ENCODE results near the gene LUC7L2.
"Not testable (repeated sequence)": the region's sequence is repeated elsewhere in the genome, so short reads cannot be mapped to it uniquely, and the experiment has no call there.

Gene LUC7L2

GRCh38 chr7:139455789-139456188 is 96.1 kb downstream of the LUC7L2 start:
- Histone ChIP-seq H3K27ac (ENCODE audit: low read length) (no peak overlapping the region), H3K36me3 (ENCODE audit: insufficient read depth, low read depth, low read length) (no peaks in the 10 kb centered on the region), H3K9ac (ENCODE audit: low read depth, low read length) (no peak overlapping the region), H3K4me3 (ENCODE audit: low read length) (no peak overlapping the region), H3K4me1 (ENCODE audit: insufficient read depth, low read length) (peaks cover 7% of the 10 kb centered on the region; the same call in 1 of the 2 replicates), H3K9me3 (ENCODE audit: insufficient read depth, low read depth, low read length) (no peaks in the 10 kb centered on the region), H3K27me3 (ENCODE audit: insufficient read depth, low read length) (no peaks in the 10 kb centered on the region)

GRCh38 chr7:139456511-139456910 is 96.8 kb downstream of the LUC7L2 start:
- H3K9ac ChIP-seq (ENCODE audit: low read depth, low read length) = no peak overlapping the region
- H3K27ac ChIP-seq (ENCODE audit: low read length) = no peak overlapping the region
- no peaks in the 10 kb centered on the region for H3K9me3 ChIP-seq (ENCODE audit: insufficient read depth, low read depth, low read length)

GRCh38 chr7:139457153-139457946 is 97.7 kb downstream of the LUC7L2 start:
- Histone ChIP-seq H3K9ac (ENCODE audit: low read depth, low read length) (no peak overlapping the region), H3K4me1 (ENCODE audit: insufficient read depth, low read length) (peaks cover 7% of the 10 kb centered on the region; the same call in 1 of the 2 replicates), H3K27ac (ENCODE audit: low read length) (no peak overlapping the region), H3K9me3 (ENCODE audit: insufficient read depth, low read depth, low read length) (no peaks in the 10 kb centered on the region), H3K27me3 (ENCODE audit: insufficient read depth, low read length) (no peaks in the 10 kb centered on the region), H3K36me3 (ENCODE audit: insufficient read depth, low read depth, low read length) (no peaks in the 10 kb centered on the region), H3K4me3 (ENCODE audit: low read length) (no peak overlapping the region)

More at GRCh38 chr7:139456511-139456910, 96.8 kb downstream of the LUC7L2 start:
- H3K4me3 ChIP-seq (ENCODE audit: low read length) = no peak overlapping the region
- H3K4me1 ChIP-seq (ENCODE audit: insufficient read depth, low read length) = peaks cover 7% of the 10 kb centered on the region; the same call in 1 of the 2 replicates
- no peaks in the 10 kb centered on the region for H3K27me3 ChIP-seq (ENCODE audit: insufficient read depth, low read length)
- H3K36me3 ChIP-seq (ENCODE audit: insufficient read depth, low read depth, low read length) = no peaks in the 10 kb centered on the region

DNA sequence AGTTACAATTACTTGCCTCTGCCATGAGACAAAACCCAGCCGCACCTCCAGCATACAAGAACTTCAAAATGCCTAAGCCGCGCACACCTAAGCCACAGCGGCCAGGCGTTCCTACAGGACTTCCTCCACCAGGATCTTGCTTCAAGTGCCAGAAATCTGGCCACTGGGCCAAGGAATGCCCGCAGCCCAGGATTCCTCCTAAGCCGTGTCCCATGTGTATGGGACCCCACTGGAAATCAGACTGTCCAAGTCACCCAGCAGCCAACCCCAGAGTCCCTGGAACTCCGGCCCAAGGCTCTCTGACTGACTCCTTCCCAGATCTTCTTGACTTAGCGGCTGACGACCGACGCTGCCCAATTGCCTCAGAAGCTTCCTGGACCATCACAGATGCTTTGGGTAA is 103.7 kb downstream of the LUC7L2 start:
- not testable (repeated sequence) for H3K36me3 ChIP-seq (ENCODE audit: insufficient read depth, low read depth, low read length); H3K4me3 ChIP-seq (ENCODE audit: low read length); H3K9me3 ChIP-seq (ENCODE audit: insufficient read depth, low read depth, low read length); H3K9ac ChIP-seq (ENCODE audit: low read depth, low read length); H3K27me3 ChIP-seq (ENCODE audit: insufficient read depth, low read length); H3K4me1 ChIP-seq (ENCODE audit: insufficient read depth, low read length); H3K27ac ChIP-seq (ENCODE audit: low read length)

DNA sequence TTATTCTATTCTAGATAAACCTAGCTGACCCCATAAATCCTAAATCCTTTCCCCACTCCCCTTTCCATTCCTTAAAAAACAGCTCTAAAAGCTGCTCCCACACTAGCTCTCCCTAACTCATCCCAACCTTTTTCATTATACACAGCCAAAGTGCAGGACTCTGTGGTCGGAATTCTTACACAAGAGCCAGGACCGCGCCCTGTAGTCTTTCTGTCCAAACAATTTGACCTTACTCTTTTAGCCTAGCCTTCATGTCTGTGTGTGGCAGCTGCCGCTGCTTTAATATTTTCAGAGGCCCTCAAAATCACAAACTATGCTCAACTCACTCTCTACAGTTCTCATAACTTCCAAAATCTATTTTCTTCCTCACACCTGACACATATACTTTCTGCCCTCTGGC is 104.8 kb downstream of the LUC7L2 start:
- H3K9me3 ChIP-seq (ENCODE audit: insufficient read depth, low read depth, low read length); H3K36me3 ChIP-seq (ENCODE audit: insufficient read depth, low read depth, low read length); H3K27me3 ChIP-seq (ENCODE audit: insufficient read depth, low read length); H3K4me1 ChIP-seq (ENCODE audit: insufficient read depth, low read length); H3K27ac ChIP-seq (ENCODE audit: low read length); H3K4me3 ChIP-seq (ENCODE audit: low read length); H3K9ac ChIP-seq (ENCODE audit: low read depth, low read length): not testable (repeated sequence)

GRCh38 chr7:139465072-139465471 is 105.4 kb downstream of the LUC7L2 start:
- H3K36me3 ChIP-seq (ENCODE audit: insufficient read depth, low read depth, low read length); H3K9ac ChIP-seq (ENCODE audit: low read depth, low read length); H3K4me1 ChIP-seq (ENCODE audit: insufficient read depth, low read length); H3K27ac ChIP-seq (ENCODE audit: low read length); H3K27me3 ChIP-seq (ENCODE audit: insufficient read depth, low read length); H3K4me3 ChIP-seq (ENCODE audit: low read length); H3K9me3 ChIP-seq (ENCODE audit: insufficient read depth, low read depth, low read length): not testable (repeated sequence)

DNA sequence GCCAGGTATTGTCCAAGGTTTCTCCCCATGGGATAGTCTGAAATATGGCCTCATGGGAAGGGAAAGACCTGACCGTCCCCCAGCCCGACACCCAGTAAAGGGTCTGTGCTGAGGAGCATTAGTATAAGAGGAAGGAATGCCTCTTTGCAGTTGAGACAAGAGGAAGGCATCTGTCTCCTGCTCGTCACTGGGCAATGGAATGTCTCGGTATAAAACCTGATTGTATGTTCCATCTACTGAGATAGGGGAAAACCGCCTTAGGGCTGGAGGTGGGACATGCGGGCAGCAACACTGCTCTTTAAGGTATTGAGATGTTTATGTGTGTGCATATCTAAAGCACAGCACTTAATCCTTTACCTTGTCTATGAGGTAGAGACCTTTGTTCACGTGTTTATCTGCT is 108.0 kb downstream of the LUC7L2 start:
- H3K9ac ChIP-seq (ENCODE audit: low read depth, low read length); H3K27ac ChIP-seq (ENCODE audit: low read length); H3K4me3 ChIP-seq (ENCODE audit: low read length); H3K4me1 ChIP-seq (ENCODE audit: insufficient read depth, low read length); H3K27me3 ChIP-seq (ENCODE audit: insufficient read depth, low read length); H3K36me3 ChIP-seq (ENCODE audit: insufficient read depth, low read depth, low read length); H3K9me3 ChIP-seq (ENCODE audit: insufficient read depth, low read depth, low read length): not testable (repeated sequence)

GRCh38 chr7:139468281-139468680 is 108.6 kb downstream of the LUC7L2 start:
- H3K27ac ChIP-seq (ENCODE audit: low read length); H3K4me1 ChIP-seq (ENCODE audit: insufficient read depth, low read length); H3K9ac ChIP-seq (ENCODE audit: low read depth, low read length); H3K27me3 ChIP-seq (ENCODE audit: insufficient read depth, low read length); H3K9me3 ChIP-seq (ENCODE audit: insufficient read depth, low read depth, low read length); H3K36me3 ChIP-seq (ENCODE audit: insufficient read depth, low read depth, low read length); H3K4me3 ChIP-seq (ENCODE audit: low read length): not testable (repeated sequence)

GRCh38 chr7:139471740-139472353 is 112.2 kb downstream of the LUC7L2 start:
- H3K4me3 ChIP-seq (ENCODE audit: low read length) = no peak overlapping the region
- H3K36me3 ChIP-seq (ENCODE audit: insufficient read depth, low read depth, low read length) = peaks cover 15% of the 10 kb centered on the region; the same call in 1 of the 2 replicates
- no peaks in the 10 kb centered on the region for H3K27me3 ChIP-seq (ENCODE audit: insufficient read depth, low read length)
- no peaks in the 10 kb centered on the region for H3K9me3 ChIP-seq (ENCODE audit: insufficient read depth, low read depth, low read length)
- no peak overlapping the region for H3K27ac ChIP-seq (ENCODE audit: low read length)
- H3K4me1 ChIP-seq (ENCODE audit: insufficient read depth, low read length) = no peaks in the 10 kb centered on the region; the same call in 1 of the 2 replicates
- no peak overlapping the region for H3K9ac ChIP-seq (ENCODE audit: low read depth, low read length)

Data from iPS-20b (cell line).